Esophagus muscularis mucosa (tissue), 4 donors: ENCODE measurements around the gene TEX29. TPM values are rescaled to one million over a fixed set of nuclear protein-coding genes. Genes with fewer than 3 reads are reported as not detected.
A peak's percentile ranks its signal among the peaks of the same experiment; 100 is the strongest.

Source experiments
- DNase-seq: peaks from one replicate; pipeline ENCODE4 v3.0.0-alpha.2; 2017; ENCODE audit errors: extremely low spot score
- H3K27ac ChIP-seq, 4 donors: fragments of 200-600 bp; sonication (generic); replicated peaks in 1 of 4; 1 replicate in 3 of 4; 2 replicates in 1 of 4; pipeline ENCODE4 v1.5.1; 2016 to 2019; ENCODE audit warnings: mild to moderate bottlenecking in 1 of 4
- H3K27me3 ChIP-seq, 4 donors: fragments of 200-600 bp; sonication (generic); one replicate each; pipeline versions ENCODE4 v1.5.1 to v1.6.0; 2016 to 2019
- H3K36me3 ChIP-seq, 4 donors: fragments of 200-600 bp; sonication (generic); one replicate each; pipeline ENCODE4 v1.5.1; 2016 to 2019
- H3K4me1 ChIP-seq, 4 donors: fragments of 200-600 bp; sonication (generic); one replicate each; pipeline ENCODE4 v1.5.1; 2016 to 2019
- H3K4me3 ChIP-seq, 4 donors: fragments of 200-600 bp; sonication (generic); 1 replicate in 2 of 4; 2 replicates in 2 of 4; pipeline ENCODE4 v1.5.1; 2016 to 2019; ENCODE audit warnings: mild to moderate bottlenecking in 4 of 4, moderate library complexity in 1 of 4
- H3K9me3 ChIP-seq, 4 donors: fragments of 200-600 bp; sonication (generic); 1 replicate in 3 of 4; 2 replicates in 1 of 4; pipeline ENCODE4 v1.5.1; 2016 to 2019
- CTCF ChIP-seq, 3 experiments: fragments of 200-600 bp in 2 of 3; fragments of 450-650 bp in 1 of 3; sonication (generic) in 2 of 3; IDR thresholded peaks; one replicate each; pipeline ENCODE4 v1.5.1; 2017 to 2019; ENCODE audit warnings: antibody characterized with exemption in 3 of 3, mild to moderate bottlenecking in 2 of 3, moderate library complexity in 1 of 3
- EP300 ChIP-seq: sonication (generic); formaldehyde crosslinking; IDR thresholded peaks from one replicate; pipeline ENCODE4 v1.6.1; 2017; ENCODE audit warnings: antibody characterized with exemption
- POLR2A ChIP-seq: fragments of 450-650 bp; IDR thresholded peaks from one replicate; pipeline ENCODE4 v1.6.1; 2017; ENCODE audit warnings: antibody characterized with exemption, moderate library complexity, mild to moderate bottlenecking, low read depth
- POLR2AphosphoS5 ChIP-seq, 2 donors: sonication (generic); formaldehyde crosslinking; IDR thresholded peaks; one replicate each; pipeline ENCODE4 v1.6.1; 2017; ENCODE audit warnings: antibody characterized with exemption in 2 of 2
- WGBS: methylation state at CpG from one replicate; pipeline ENCODE4 v1.1.5; 2018; 5-methylcytosine and 5-hydroxymethylcytosine counted together
- intact Hi-C: fragments of 100-400 bp; cut with DNase I; formaldehyde crosslinking; loops from one replicate; pipeline ENCODE4 v1.15.1; 2023
- total RNA-seq, 4 donors: library from RNA; depleted of rRNA; stranded (reverse); fragments of >200 nt; gene quantifications; one replicate each; pipeline versions ENCODE4 v1.1.0 to v1.2.1, GENCODE V29; 2016

The TEX29 gene
- total RNA-seq, 4 donors from 2014 or later, result 0.83 to 0.99 TPM; not detected in 2

GRCh38 chr13:111275995-111276618 is 44.3 kb upstream of the TEX29 start:
- Histone ChIP-seq H3K27me3 (no peaks in the 10 kb centered on the region), H3K36me3 (peaks cover 7 to 80% (median 72%) of the 10 kb centered on the region in 4 donors), H3K4me1 (peaks cover 10 to 32% (median 12%) of the 10 kb centered on the region in 4 donors), H3K27ac (no peak overlapping the region), H3K4me3 (no peak overlapping the region), H3K9me3 (no peaks in the 10 kb centered on the region)
- 94% methylated on average over 5 of the region's 5 CpGs for WGBS
- TF ChIP-seq EP300, result no peak
- no peak for TF ChIP-seq CTCF (IDR thresholded peaks at IDR 0.05)
- TF ChIP-seq POLR2A, result no peak
- no peak for TF ChIP-seq POLR2AphosphoS5 (IDR thresholded peaks at IDR 0.05)
- no peak for DNase-seq
- intact Hi-C loops, result no loop called here

GRCh38 chr13:111278258-111278657 is 42.2 kb upstream of the TEX29 start:
- Histone ChIP-seq H3K27ac (no peak overlapping the region), H3K27me3 (no peaks in the 10 kb centered on the region), H3K4me1 (peaks cover 22 to 45% (median 26%) of the 10 kb centered on the region in 4 donors), H3K4me3 (no peak overlapping the region), H3K36me3 (peaks cover 10 to 81% (median 68%) of the 10 kb centered on the region in 4 donors), H3K9me3 (no peaks in the 10 kb centered on the region)
- intact Hi-C loops, result no loop called here
- no peak for TF ChIP-seq POLR2AphosphoS5 (IDR thresholded peaks at IDR 0.05)
- peak; percentile 45 for DNase-seq
- WGBS, result 97% methylated on average over 10 of the region's 10 CpGs

GRCh38 chr13:111278743-111279652 is 41.4 kb upstream of the TEX29 start:
- peaks cover 16 to 81% (median 69%) of the 10 kb centered on the region in 4 donors for H3K36me3 ChIP-seq
- H3K27ac ChIP-seq, result no peak overlapping the region
- intact Hi-C loops, result no loop called here
- H3K27me3 ChIP-seq, result no peaks in the 10 kb centered on the region
- WGBS, result 83% methylated on average over 14 of the region's 17 CpGs
- peak; percentile 64 for DNase-seq
- H3K4me3 ChIP-seq, result no peak overlapping the region
- peaks cover 24 to 45% (median 27%) of the 10 kb centered on the region in 4 donors for H3K4me1 ChIP-seq
- H3K9me3 ChIP-seq, result no peaks in the 10 kb centered on the region
- TF ChIP-seq EP300 (no peak), POLR2A (no peak), POLR2AphosphoS5 (IDR thresholded peaks at IDR 0.05) (no peak), CTCF (IDR thresholded peaks at IDR 0.05) (no peak)

- peak overlapping the region in 1 of 4 donors; percentile 67 for H3K27ac ChIP-seq
- WGBS, result 93% methylated on average over 12 of the region's 12 CpGs
- H3K4me1 ChIP-seq, result peaks cover 24 to 45% (median 27%) of the 10 kb centered on the region in 4 donors
- no peak for TF ChIP-seq CTCF (IDR thresholded peaks at IDR 0.05)
- no peak for TF ChIP-seq POLR2A
- TF ChIP-seq POLR2AphosphoS5 (IDR thresholded peaks at IDR 0.05), result no peak
- TF ChIP-seq EP300, result no peak
- H3K9me3 ChIP-seq, result no peaks in the 10 kb centered on the region
- peaks cover 23 to 82% (median 77%) of the 10 kb centered on the region in 4 donors for H3K36me3 ChIP-seq
- H3K4me3 ChIP-seq, result no peak overlapping the region
- H3K27me3 ChIP-seq, result no peaks in the 10 kb centered on the region
- intact Hi-C loops, result no loop called here
- peak; percentile 82 for DNase-seq
Observed at GRCh38 chr13:111280226-111280625, 40.2 kb upstream of the TEX29 start.
